Measurements from ENCODE around the gene ZNF624. TPM values are rescaled to one million over a fixed set of nuclear protein-coding genes. Genes with fewer than 3 reads are reported as not detected.
A peak's percentile ranks its signal among the peaks of the same experiment; 100 is the strongest.
"Not testable (repeated sequence)": the region's sequence is repeated elsewhere in the genome, so short reads cannot be mapped to it uniquely, and the experiment has no call there.

Gene ZNF624
- total RNA-seq, 1 donor from 2014 or later: 11.2 TPM

- Mint-ChIP-seq H3K27ac (ENCODE audit: unreplicated experiment) (no peak overlapping the region), H3K27me3 (ENCODE audit: unreplicated experiment) (peaks cover 2% of the 10 kb centered on the region), H3K4me1 (ENCODE audit: low read depth, unreplicated experiment) (no peaks in the 10 kb centered on the region), H3K36me3 (ENCODE audit: unreplicated experiment) (no peaks in the 10 kb centered on the region), H3K4me3 (ENCODE audit: unreplicated experiment) (no peak overlapping the region), H3K9me3 (ENCODE audit: unreplicated experiment) (no peaks in the 10 kb centered on the region)
- no peak for TF ChIP-seq CTCF (IDR thresholded peaks at IDR 0.05; ENCODE audit: partially characterized antibody, unreplicated experiment)
- DNase-seq: no peak
Observed at GRCh38 chr17:16676676-16677268, 23.1 kb upstream of the ZNF624 start.

- not testable (repeated sequence) for H3K27ac Mint-ChIP-seq (ENCODE audit: unreplicated experiment); H3K9me3 Mint-ChIP-seq (ENCODE audit: unreplicated experiment); H3K4me1 Mint-ChIP-seq (ENCODE audit: low read depth, unreplicated experiment); H3K36me3 Mint-ChIP-seq (ENCODE audit: unreplicated experiment); H3K27me3 Mint-ChIP-seq (ENCODE audit: unreplicated experiment)
- H3K4me3 Mint-ChIP-seq (ENCODE audit: unreplicated experiment): peak overlapping the region; percentile 84
- DNase-seq: peak; percentile 58
Observed at GRCh38 chr17:16666907-16667636, 13.4 kb upstream of the ZNF624 start.

- H3K4me1 Mint-ChIP-seq (ENCODE audit: low read depth, unreplicated experiment); H3K27me3 Mint-ChIP-seq (ENCODE audit: unreplicated experiment); DNase-seq; H3K36me3 Mint-ChIP-seq (ENCODE audit: unreplicated experiment); H3K4me3 Mint-ChIP-seq (ENCODE audit: unreplicated experiment); H3K27ac Mint-ChIP-seq (ENCODE audit: unreplicated experiment); H3K9me3 Mint-ChIP-seq (ENCODE audit: unreplicated experiment): not testable (repeated sequence)
Observed at GRCh38 chr17:16666553-16666906, 12.9 kb upstream of the ZNF624 start.

DNA sequence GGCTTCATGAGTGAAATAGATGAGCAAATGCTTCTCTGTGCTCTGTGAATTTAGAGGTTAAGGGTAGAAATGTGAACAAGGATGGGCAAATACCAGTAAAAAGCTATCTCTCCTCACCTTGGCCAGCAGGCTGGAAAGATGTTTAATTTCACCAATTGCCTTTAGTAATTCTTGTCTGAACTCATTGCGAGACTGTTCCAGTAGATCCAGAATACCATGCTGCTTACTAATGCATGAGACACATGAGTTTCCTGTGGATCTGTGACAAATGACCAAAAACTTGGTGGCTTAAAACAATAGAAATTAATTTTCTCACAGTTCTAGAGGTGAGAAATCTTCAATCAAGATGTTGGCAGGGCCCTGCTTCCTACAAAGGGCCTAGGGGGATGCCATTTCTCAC is 9.3 kb upstream of the ZNF624 start:
- peaks cover 5% of the 10 kb centered on the region for H3K27me3 Mint-ChIP-seq (ENCODE audit: unreplicated experiment)
- no peaks in the 10 kb centered on the region for H3K4me1 Mint-ChIP-seq (ENCODE audit: low read depth, unreplicated experiment)
- no peak overlapping the region for H3K4me3 Mint-ChIP-seq (ENCODE audit: unreplicated experiment)
- DNase-seq: no peak
- TF ChIP-seq CTCF (IDR thresholded peaks at IDR 0.05; ENCODE audit: partially characterized antibody, unreplicated experiment): no peak
- H3K36me3 Mint-ChIP-seq (ENCODE audit: unreplicated experiment): no peaks in the 10 kb centered on the region
- no peak overlapping the region for H3K27ac Mint-ChIP-seq (ENCODE audit: unreplicated experiment)
- H3K9me3 Mint-ChIP-seq (ENCODE audit: unreplicated experiment): no peaks in the 10 kb centered on the region

DNA sequence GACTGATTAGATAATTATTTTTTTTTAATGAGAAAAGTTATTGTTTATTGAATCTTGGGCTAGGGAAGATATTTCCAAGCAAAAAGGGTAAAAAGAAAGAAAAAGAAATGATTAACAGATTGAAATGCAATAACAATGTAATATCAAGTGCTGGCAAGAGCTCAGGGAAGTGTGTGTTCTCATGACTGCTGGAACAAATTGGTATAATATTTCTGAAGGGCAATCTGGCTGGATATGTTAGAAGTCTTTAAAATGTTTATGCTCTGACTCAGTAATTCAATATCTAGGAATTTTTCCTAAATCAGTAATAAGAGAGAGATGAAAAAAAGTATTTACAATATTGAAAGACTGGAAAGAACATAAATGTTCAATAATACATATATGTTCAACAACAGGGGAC is 7.6 kb upstream of the ZNF624 start:
- Mint-ChIP-seq H3K4me3 (ENCODE audit: unreplicated experiment) (no peak overlapping the region), H3K27ac (ENCODE audit: unreplicated experiment) (no peak overlapping the region), H3K9me3 (ENCODE audit: unreplicated experiment) (no peaks in the 10 kb centered on the region), H3K4me1 (ENCODE audit: low read depth, unreplicated experiment) (no peaks in the 10 kb centered on the region), H3K36me3 (ENCODE audit: unreplicated experiment) (no peaks in the 10 kb centered on the region), H3K27me3 (ENCODE audit: unreplicated experiment) (peaks cover 6% of the 10 kb centered on the region)
- no peak for TF ChIP-seq CTCF (IDR thresholded peaks at IDR 0.05; ENCODE audit: partially characterized antibody, unreplicated experiment)
- no peak for DNase-seq

GRCh38 chr17:16652847-16653366 is 743 bp downstream of the ZNF624 start:
- Mint-ChIP-seq H3K9me3 (ENCODE audit: unreplicated experiment) (peaks cover 2% of the 10 kb centered on the region), H3K27ac (ENCODE audit: unreplicated experiment) (peak overlapping the region; percentile 48)

More at GRCh38 chr17:16652847-16653366, 743 bp downstream of the ZNF624 start:
- DNase-seq: no peak
- Mint-ChIP-seq H3K27me3 (ENCODE audit: unreplicated experiment) (peaks cover 1% of the 10 kb centered on the region), H3K4me3 (ENCODE audit: unreplicated experiment) (peak overlapping the region; percentile 78), H3K36me3 (ENCODE audit: unreplicated experiment) (no peaks in the 10 kb centered on the region), H3K4me1 (ENCODE audit: low read depth, unreplicated experiment) (no peaks in the 10 kb centered on the region)
- TF ChIP-seq CTCF (IDR thresholded peaks at IDR 0.05; ENCODE audit: partially characterized antibody, unreplicated experiment): no peak
